DOHH2 (cell line): ENCODE data around the gene CBX4.

ENCODE experiments used
- H3F3A ChIP-seq: fragments of 200-600 bp; sonication (generic), shearing (Covaris generic); 2 replicates; pipeline ENCODE4 v1.6.0; 2016; ENCODE audit warnings: antibody characterized with exemption, mild to moderate bottlenecking; ENCODE audit not compliant: control insufficient read depth, insufficient read depth
- H3K27ac ChIP-seq: fragments of 200-600 bp; sonication (generic); 2 replicates; pipeline ENCODE4 v1.5.1; 2014; ENCODE audit warnings: low read depth, mild to moderate bottlenecking, low read length, moderate library complexity
- H3K27me3 ChIP-seq: fragments of 200-600 bp; sonication (generic); 2 replicates; pipeline ENCODE4 v1.6.1; 2014; ENCODE audit warnings: mild to moderate bottlenecking, low read length, mixed read lengths; ENCODE audit not compliant: control insufficient read depth
- H3K36me3 ChIP-seq: fragments of 200-600 bp; sonication (generic); 2 replicates; pipeline ENCODE4 v1.6.1; 2014; ENCODE audit warnings: mild to moderate bottlenecking, low read length, moderate library complexity, mixed read lengths; ENCODE audit not compliant: control insufficient read depth
- H3K4me1 ChIP-seq: fragments of 200-600 bp; sonication (generic); 2 replicates; pipeline ENCODE4 v1.6.1; 2014; ENCODE audit warnings: mild to moderate bottlenecking, low read length, mixed read lengths; ENCODE audit not compliant: control insufficient read depth
- H3K4me2 ChIP-seq: fragments of 200-600 bp; sonication (generic); 2 replicates; pipeline ENCODE4 v1.6.0; 2014; ENCODE audit warnings: mild to moderate bottlenecking, low read length, moderate library complexity
- H3K4me3 ChIP-seq: fragments of 200-600 bp; sonication (generic); 2 replicates; pipeline ENCODE4 v1.5.1; 2014; ENCODE audit warnings: mild to moderate bottlenecking, low read length, mixed read lengths
- H3K79me2 ChIP-seq: fragments of 200-600 bp; sonication (generic); 2 replicates; pipeline ENCODE4 v1.6.1; 2014; ENCODE audit warnings: mild to moderate bottlenecking, low read length, mixed read lengths; ENCODE audit not compliant: control insufficient read depth
- H3K9me2 ChIP-seq: fragments of 200-600 bp; sonication (generic); replicated peaks from 2 replicates; pipeline ENCODE4 v1.6.1; 2014; ENCODE audit warnings: mild to moderate bottlenecking, low read length, mixed read lengths; ENCODE audit not compliant: control insufficient read depth
- H3K9me3 ChIP-seq: fragments of 200-600 bp; sonication (generic); 2 replicates; pipeline ENCODE4 v1.6.1; 2014; ENCODE audit warnings: antibody characterized with exemption, low read length, mixed read lengths; ENCODE audit not compliant: control insufficient read depth, insufficient read depth
- H4K20me1 ChIP-seq: fragments of 200-600 bp; sonication (generic); 2 replicates; pipeline ENCODE4 v1.6.0; 2014; ENCODE audit warnings: low read depth, mild to moderate bottlenecking, antibody characterized with exemption, low read length, moderate library complexity; ENCODE audit not compliant: control insufficient read depth, insufficient read depth
- EZH2phosphoT487 ChIP-seq: fragments of 200-600 bp; sonication (generic); IDR thresholded peaks from 2 replicates; pipeline ENCODE4 v1.6.1; 2017; ENCODE audit warnings: borderline replicate concordance, mild to moderate bottlenecking, antibody characterized with exemption, low read length, moderate library complexity, mixed read lengths
- TF ChIP-seq, protein P1 (sequence below): fragments of 200-600 bp; sonication (generic); IDR thresholded peaks from one replicate; pipeline ENCODE4 v1.5.1; 2014; ENCODE audit warnings: antibody characterized with exemption, mild to moderate bottlenecking, low read depth, low read length; ENCODE audit not compliant: poor library complexity, severe bottlenecking

The CBX4 gene

DNA sequence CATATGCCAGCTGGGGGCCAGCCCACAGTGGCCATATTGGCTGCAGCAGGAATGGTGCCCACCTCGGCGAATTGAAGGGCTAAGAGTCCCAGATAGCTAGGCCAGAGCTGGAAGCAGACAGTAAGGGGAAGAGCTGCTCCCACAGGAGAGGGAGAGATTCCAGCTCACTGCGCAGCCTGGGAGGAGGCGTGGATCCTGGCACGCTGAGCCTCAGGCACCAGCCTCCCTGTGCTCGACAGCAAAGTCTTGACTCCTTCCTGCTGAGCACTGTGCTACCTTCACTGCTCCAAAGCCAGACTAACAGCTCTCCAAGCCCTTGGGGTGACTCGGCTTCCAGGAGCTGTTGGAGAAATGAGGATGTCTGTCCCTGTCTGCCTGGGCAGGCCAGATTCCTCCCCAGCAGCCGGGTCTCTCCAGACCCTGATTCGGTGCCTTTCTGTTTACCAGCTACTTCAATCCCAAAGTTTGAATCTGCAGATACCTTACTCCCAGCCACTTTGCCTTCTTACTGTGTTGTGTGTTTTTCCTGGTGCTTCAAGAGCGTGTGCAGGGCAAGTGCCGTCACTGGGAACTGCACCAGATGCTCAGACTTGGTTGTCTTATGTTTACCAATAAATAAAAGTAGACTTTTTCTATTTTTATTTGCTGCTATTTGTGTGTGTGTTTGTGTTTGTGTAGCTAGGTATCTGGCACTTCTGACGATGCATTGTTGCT lies 52.2 kb downstream of the CBX4 start:
- no peak overlapping the region for H3K27ac ChIP-seq
- H3K9me3 ChIP-seq: no peaks in the 10 kb centered on the region
- H3K4me3 ChIP-seq: no peak overlapping the region
- H3K36me3 ChIP-seq: peaks cover 26% of the 10 kb centered on the region
- no peaks in the 10 kb centered on the region for H3K79me2 ChIP-seq
- TF ChIP-seq EZH2phosphoT487: no peak
- TF ChIP-seq, protein P1, sequence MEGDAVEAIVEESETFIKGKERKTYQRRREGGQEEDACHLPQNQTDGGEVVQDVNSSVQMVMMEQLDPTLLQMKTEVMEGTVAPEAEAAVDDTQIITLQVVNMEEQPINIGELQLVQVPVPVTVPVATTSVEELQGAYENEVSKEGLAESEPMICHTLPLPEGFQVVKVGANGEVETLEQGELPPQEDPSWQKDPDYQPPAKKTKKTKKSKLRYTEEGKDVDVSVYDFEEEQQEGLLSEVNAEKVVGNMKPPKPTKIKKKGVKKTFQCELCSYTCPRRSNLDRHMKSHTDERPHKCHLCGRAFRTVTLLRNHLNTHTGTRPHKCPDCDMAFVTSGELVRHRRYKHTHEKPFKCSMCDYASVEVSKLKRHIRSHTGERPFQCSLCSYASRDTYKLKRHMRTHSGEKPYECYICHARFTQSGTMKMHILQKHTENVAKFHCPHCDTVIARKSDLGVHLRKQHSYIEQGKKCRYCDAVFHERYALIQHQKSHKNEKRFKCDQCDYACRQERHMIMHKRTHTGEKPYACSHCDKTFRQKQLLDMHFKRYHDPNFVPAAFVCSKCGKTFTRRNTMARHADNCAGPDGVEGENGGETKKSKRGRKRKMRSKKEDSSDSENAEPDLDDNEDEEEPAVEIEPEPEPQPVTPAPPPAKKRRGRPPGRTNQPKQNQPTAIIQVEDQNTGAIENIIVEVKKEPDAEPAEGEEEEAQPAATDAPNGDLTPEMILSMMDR: no peak
- H3K27me3 ChIP-seq: peaks cover 22% of the 10 kb centered on the region
- H3K4me1 ChIP-seq: peaks cover 3% of the 10 kb centered on the region; the same call in 1 of the 2 replicates
- no peak overlapping the region for H3K4me2 ChIP-seq
- H3F3A ChIP-seq: peaks cover 5% of the 10 kb centered on the region
- H4K20me1 ChIP-seq: peaks cover 7% of the 10 kb centered on the region
- no peaks in the 10 kb centered on the region for H3K9me2 ChIP-seq

- Histone ChIP-seq H3K4me3 (no peak overlapping the region), H3K9me3 (no peaks in the 10 kb centered on the region), H3K4me2 (no peak overlapping the region), H3K79me2 (no peaks in the 10 kb centered on the region), H3K27ac (no peak overlapping the region), H3K4me1 (peaks cover 12% of the 10 kb centered on the region), H3K27me3 (peaks cover 13% of the 10 kb centered on the region), H3K9me2 (no peaks in the 10 kb centered on the region), H4K20me1 (peaks cover 7% of the 10 kb centered on the region), H3F3A (peaks cover 5% of the 10 kb centered on the region), H3K36me3 (peaks cover 31% of the 10 kb centered on the region)
- TF ChIP-seq EZH2phosphoT487: no peak
Measured at GRCh38 chr17:79785900-79786810, 53.1 kb downstream of the CBX4 start.

GRCh38 chr17:79785017-79785899 lies 54.0 kb downstream of the CBX4 start:
- Histone ChIP-seq H3K4me2 (no peak overlapping the region), H3K27ac (no peak overlapping the region), H3K27me3 (peaks cover 4% of the 10 kb centered on the region), H3K4me3 (no peak overlapping the region), H3K79me2 (no peaks in the 10 kb centered on the region), H3K9me3 (no peaks in the 10 kb centered on the region), H3K4me1 (peaks cover 16% of the 10 kb centered on the region), H4K20me1 (peaks cover 3% of the 10 kb centered on the region), H3F3A (peaks cover 5% of the 10 kb centered on the region), H3K9me2 (no peaks in the 10 kb centered on the region), H3K36me3 (peaks cover 36% of the 10 kb centered on the region)
- no peak for TF ChIP-seq EZH2phosphoT487
- TF ChIP-seq, protein P1: no peak
